DOHH2 (cell line): ENCODE data around the gene TMEM151A.

Experiments
- H3F3A ChIP-seq: fragments of 200-600 bp; sonication (generic), shearing (Covaris generic); 2 replicates; pipeline ENCODE4 v1.6.0; 2016; ENCODE audit warnings: antibody characterized with exemption, mild to moderate bottlenecking; ENCODE audit not compliant: control insufficient read depth, insufficient read depth
- H3K27ac ChIP-seq: fragments of 200-600 bp; sonication (generic); 2 replicates; pipeline ENCODE4 v1.5.1; 2014; ENCODE audit warnings: low read depth, mild to moderate bottlenecking, low read length, moderate library complexity
- H3K27me3 ChIP-seq: fragments of 200-600 bp; sonication (generic); 2 replicates; pipeline ENCODE4 v1.6.1; 2014; ENCODE audit warnings: mild to moderate bottlenecking, low read length, mixed read lengths; ENCODE audit not compliant: control insufficient read depth
- H3K36me3 ChIP-seq: fragments of 200-600 bp; sonication (generic); 2 replicates; pipeline ENCODE4 v1.6.1; 2014; ENCODE audit warnings: mild to moderate bottlenecking, low read length, moderate library complexity, mixed read lengths; ENCODE audit not compliant: control insufficient read depth
- H3K4me1 ChIP-seq: fragments of 200-600 bp; sonication (generic); 2 replicates; pipeline ENCODE4 v1.6.1; 2014; ENCODE audit warnings: mild to moderate bottlenecking, low read length, mixed read lengths; ENCODE audit not compliant: control insufficient read depth
- H3K4me2 ChIP-seq: fragments of 200-600 bp; sonication (generic); 2 replicates; pipeline ENCODE4 v1.6.0; 2014; ENCODE audit warnings: mild to moderate bottlenecking, low read length, moderate library complexity
- H3K4me3 ChIP-seq: fragments of 200-600 bp; sonication (generic); 2 replicates; pipeline ENCODE4 v1.5.1; 2014; ENCODE audit warnings: mild to moderate bottlenecking, low read length, mixed read lengths
- H3K79me2 ChIP-seq: fragments of 200-600 bp; sonication (generic); 2 replicates; pipeline ENCODE4 v1.6.1; 2014; ENCODE audit warnings: mild to moderate bottlenecking, low read length, mixed read lengths; ENCODE audit not compliant: control insufficient read depth
- H3K9me2 ChIP-seq: fragments of 200-600 bp; sonication (generic); replicated peaks from 2 replicates; pipeline ENCODE4 v1.6.1; 2014; ENCODE audit warnings: mild to moderate bottlenecking, low read length, mixed read lengths; ENCODE audit not compliant: control insufficient read depth
- H3K9me3 ChIP-seq: fragments of 200-600 bp; sonication (generic); 2 replicates; pipeline ENCODE4 v1.6.1; 2014; ENCODE audit warnings: antibody characterized with exemption, low read length, mixed read lengths; ENCODE audit not compliant: control insufficient read depth, insufficient read depth
- H4K20me1 ChIP-seq: fragments of 200-600 bp; sonication (generic); 2 replicates; pipeline ENCODE4 v1.6.0; 2014; ENCODE audit warnings: low read depth, mild to moderate bottlenecking, antibody characterized with exemption, low read length, moderate library complexity; ENCODE audit not compliant: control insufficient read depth, insufficient read depth
- CTCF ChIP-seq: fragments of 200-600 bp; sonication (generic); IDR thresholded peaks from one replicate; pipeline ENCODE4 v1.5.1; 2014; ENCODE audit warnings: antibody characterized with exemption, mild to moderate bottlenecking, low read depth, low read length; ENCODE audit not compliant: poor library complexity, severe bottlenecking
- EZH2phosphoT487 ChIP-seq: fragments of 200-600 bp; sonication (generic); IDR thresholded peaks from 2 replicates; pipeline ENCODE4 v1.6.1; 2017; ENCODE audit warnings: borderline replicate concordance, mild to moderate bottlenecking, antibody characterized with exemption, low read length, moderate library complexity, mixed read lengths

TMEM151A gene

GRCh38 chr11:66261578-66261977, 30.1 kb upstream of the TMEM151A start:
- Histone ChIP-seq H3F3A (0 out of 2 replicates have a peak, but pooled peaks cover 3% of the 10 kb centered on the region), H3K4me1 (peaks cover 16% of the 10 kb centered on the region), H3K4me2 (no peak overlapping the region), H3K27me3 (no peaks in the 10 kb centered on the region), H3K9me2 (no peaks in the 10 kb centered on the region), H3K9me3 (no peaks in the 10 kb centered on the region), H3K79me2 (peaks cover 26% of the 10 kb centered on the region), H4K20me1 (no peaks in the 10 kb centered on the region), H3K36me3 (peaks cover 71% of the 10 kb centered on the region), H3K27ac (no peak overlapping the region), H3K4me3 (no peak overlapping the region)
- TF ChIP-seq CTCF (no peak), EZH2phosphoT487 (no peak)

GRCh38 chr11:66262191-66262590, 29.5 kb upstream of the TMEM151A start:
- H3F3A ChIP-seq = 0 out of 2 replicates have a peak, but pooled peaks cover 4% of the 10 kb centered on the region
- no peak overlapping the region for H3K4me2 ChIP-seq
- H3K27me3 ChIP-seq = no peaks in the 10 kb centered on the region
- H3K36me3 ChIP-seq = peaks cover 76% of the 10 kb centered on the region
- H4K20me1 ChIP-seq = no peaks in the 10 kb centered on the region
- H3K79me2 ChIP-seq = peaks cover 26% of the 10 kb centered on the region
- no peaks in the 10 kb centered on the region for H3K9me2 ChIP-seq
- peaks cover 16% of the 10 kb centered on the region for H3K4me1 ChIP-seq
- no peaks in the 10 kb centered on the region for H3K9me3 ChIP-seq
- no peak for TF ChIP-seq CTCF
- TF ChIP-seq EZH2phosphoT487 = no peak
- no peak overlapping the region for H3K27ac ChIP-seq
- H3K4me3 ChIP-seq = no peak overlapping the region

- H3K4me2 ChIP-seq = no peak overlapping the region
- H3K9me2 ChIP-seq = no peaks in the 10 kb centered on the region
- no peaks in the 10 kb centered on the region for H3K27me3 ChIP-seq
- H3F3A ChIP-seq = peaks cover 2% of the 10 kb centered on the region; the same call in 1 of the 2 replicates
- no peaks in the 10 kb centered on the region for H3K9me3 ChIP-seq
- H3K4me3 ChIP-seq = no peak overlapping the region
- peaks cover 25% of the 10 kb centered on the region for H3K79me2 ChIP-seq
- peaks cover 18% of the 10 kb centered on the region for H3K4me1 ChIP-seq
- no peak overlapping the region for H3K27ac ChIP-seq
- TF ChIP-seq CTCF = no peak
- TF ChIP-seq EZH2phosphoT487 = no peak
- H4K20me1 ChIP-seq = no peaks in the 10 kb centered on the region
- H3K36me3 ChIP-seq = peaks cover 76% of the 10 kb centered on the region
Observed at GRCh38 chr11:66262696-66263095, 29.0 kb upstream of the TMEM151A start.

GRCh38 chr11:66263231-66263630, 28.5 kb upstream of the TMEM151A start:
- Histone ChIP-seq H4K20me1 (no peaks in the 10 kb centered on the region), H3K9me3 (no peaks in the 10 kb centered on the region), H3K4me3 (no peak overlapping the region), H3K79me2 (peaks cover 20% of the 10 kb centered on the region), H3K27ac (no peak overlapping the region), H3K4me1 (peaks cover 23% of the 10 kb centered on the region), H3K27me3 (no peaks in the 10 kb centered on the region), H3K9me2 (no peaks in the 10 kb centered on the region), H3F3A (peaks cover 5% of the 10 kb centered on the region), H3K4me2 (no peak overlapping the region), H3K36me3 (peaks cover 76% of the 10 kb centered on the region)
- TF ChIP-seq CTCF (no peak), EZH2phosphoT487 (no peak)
